ENCODE measurements around the gene ZNF3.

DNA sequence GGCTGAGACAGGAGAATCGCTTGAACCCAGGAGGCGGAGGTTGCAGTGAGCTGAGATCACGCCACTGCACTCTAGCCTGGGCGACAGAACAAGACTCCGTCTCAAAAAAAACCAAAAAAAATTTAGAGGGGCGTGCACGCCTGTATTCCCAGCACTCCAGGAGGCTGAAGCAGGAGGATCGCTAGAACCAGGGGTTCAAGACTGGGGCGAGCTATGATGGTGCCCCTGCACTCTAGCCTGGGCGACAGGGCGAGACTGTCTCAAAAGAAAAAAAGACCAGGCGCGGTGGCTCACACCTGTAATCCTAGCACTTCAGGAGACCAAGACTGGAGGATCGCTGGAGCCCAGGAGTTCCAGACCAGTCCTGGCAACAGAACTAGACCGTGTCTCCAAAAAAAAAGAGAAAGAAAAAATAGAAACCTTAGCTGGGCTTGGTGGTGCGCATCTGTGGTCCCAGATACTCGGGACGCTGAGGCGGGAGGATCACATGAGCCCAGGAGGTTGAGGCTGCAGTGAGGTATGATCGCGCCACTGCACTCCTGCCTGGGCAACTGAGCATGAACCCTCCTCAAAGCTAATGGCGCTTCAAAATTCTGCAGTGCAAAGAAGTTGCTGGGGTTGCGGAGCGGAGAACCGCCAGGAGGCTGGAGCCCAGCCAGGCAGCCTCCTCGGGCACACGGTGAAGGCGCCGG, 44.9 kb upstream of the ZNF3 start:
- TF ChIP-seq, protein P1, sequence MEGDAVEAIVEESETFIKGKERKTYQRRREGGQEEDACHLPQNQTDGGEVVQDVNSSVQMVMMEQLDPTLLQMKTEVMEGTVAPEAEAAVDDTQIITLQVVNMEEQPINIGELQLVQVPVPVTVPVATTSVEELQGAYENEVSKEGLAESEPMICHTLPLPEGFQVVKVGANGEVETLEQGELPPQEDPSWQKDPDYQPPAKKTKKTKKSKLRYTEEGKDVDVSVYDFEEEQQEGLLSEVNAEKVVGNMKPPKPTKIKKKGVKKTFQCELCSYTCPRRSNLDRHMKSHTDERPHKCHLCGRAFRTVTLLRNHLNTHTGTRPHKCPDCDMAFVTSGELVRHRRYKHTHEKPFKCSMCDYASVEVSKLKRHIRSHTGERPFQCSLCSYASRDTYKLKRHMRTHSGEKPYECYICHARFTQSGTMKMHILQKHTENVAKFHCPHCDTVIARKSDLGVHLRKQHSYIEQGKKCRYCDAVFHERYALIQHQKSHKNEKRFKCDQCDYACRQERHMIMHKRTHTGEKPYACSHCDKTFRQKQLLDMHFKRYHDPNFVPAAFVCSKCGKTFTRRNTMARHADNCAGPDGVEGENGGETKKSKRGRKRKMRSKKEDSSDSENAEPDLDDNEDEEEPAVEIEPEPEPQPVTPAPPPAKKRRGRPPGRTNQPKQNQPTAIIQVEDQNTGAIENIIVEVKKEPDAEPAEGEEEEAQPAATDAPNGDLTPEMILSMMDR (IDR thresholded peaks at IDR 0.05) = peak in 1 of 3 donors; percentile 20
- no peak for TF ChIP-seq POLR2A (IDR thresholded peaks at IDR 0.05)
- TF ChIP-seq EP300 (IDR thresholded peaks at IDR 0.05) = no peak
